GM21423 (cell line): ENCODE data around the gene PODXL2.

Source experiments
- ATAC-seq: cut with Tn5 transposase; IDR thresholded peaks from one replicate; pipeline ENCODE4 v1.9.1; 2021; ENCODE audit warnings: mild to moderate bottlenecking, moderate library complexity; ENCODE audit not compliant: unreplicated experiment

The PODXL2 gene

DNA sequence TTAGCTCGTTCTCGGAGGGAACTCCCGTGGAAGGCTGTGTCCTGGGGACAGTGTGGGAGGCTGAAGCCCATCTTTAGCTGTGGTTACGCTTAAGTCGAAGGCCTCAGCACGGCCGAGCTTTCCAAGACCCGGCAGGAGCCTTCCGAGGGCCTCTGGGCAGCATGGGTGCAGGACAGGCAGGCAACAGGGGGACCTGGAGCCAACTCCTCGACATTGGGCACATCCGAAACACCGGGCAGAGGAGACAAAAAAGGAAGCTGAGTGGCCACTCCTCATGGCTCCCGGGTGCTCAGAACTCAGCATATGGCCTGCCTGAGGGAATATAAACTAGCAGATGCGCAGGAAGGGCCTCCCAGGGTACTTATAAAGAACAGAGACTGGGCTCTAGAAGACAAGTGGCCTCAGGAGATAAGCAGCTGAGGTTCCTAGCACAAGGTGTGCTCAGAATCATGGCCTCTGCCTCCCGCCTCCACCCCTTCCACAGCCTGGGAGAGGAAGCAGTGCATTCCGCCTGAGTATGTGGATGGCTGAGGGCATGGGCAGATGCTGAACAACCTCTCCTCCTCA is 77.9 kb downstream of the PODXL2 start:
- no peak for ATAC-seq

DNA sequence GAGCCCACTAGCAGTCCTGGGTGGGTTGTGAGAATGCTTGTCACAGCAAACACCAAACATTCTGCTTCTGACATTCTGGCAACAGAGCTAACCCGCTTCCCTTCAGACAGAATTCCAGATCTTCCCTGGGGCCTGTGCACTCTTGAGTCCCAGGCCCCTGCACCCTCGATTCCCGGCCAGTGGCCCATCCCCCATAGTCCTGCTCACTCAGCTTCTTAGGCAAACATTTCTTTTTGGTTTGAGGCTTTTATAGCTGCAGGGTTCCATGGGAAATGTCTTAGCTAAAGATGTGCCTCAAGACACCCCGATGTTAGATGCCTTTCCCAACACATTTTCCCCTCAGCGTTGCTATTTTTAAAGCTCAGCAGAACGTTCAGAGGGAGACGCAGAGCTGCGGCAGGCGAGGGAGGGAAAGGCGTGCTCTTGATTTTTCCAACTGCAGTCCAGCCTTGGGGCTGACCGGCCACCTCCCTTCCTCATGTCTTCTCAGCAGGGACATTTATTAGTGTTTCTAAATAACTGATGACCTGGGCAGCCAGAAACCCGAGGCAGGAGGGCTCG is 78.9 kb downstream of the PODXL2 start:
- no peak for ATAC-seq

DNA sequence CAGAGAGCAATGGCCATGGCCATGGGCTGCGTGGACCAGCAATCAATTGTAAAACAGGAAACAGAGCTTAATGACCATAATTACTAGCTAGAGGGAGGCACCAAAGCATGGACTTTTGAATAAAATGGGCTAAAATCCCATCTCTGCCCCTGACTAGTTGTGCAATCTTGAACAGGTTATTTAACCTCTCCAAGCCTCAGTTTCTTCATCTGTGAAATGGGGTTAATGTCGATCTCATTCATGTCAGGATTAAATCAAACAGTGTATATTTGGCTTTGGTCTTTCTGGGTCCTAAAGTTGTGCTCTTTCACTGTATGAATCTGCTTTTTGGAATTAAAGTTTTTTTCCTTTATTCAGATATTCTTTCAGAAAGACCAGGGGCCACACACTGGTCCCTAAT is 79.9 kb downstream of the PODXL2 start:
- ATAC-seq: no peak

DNA sequence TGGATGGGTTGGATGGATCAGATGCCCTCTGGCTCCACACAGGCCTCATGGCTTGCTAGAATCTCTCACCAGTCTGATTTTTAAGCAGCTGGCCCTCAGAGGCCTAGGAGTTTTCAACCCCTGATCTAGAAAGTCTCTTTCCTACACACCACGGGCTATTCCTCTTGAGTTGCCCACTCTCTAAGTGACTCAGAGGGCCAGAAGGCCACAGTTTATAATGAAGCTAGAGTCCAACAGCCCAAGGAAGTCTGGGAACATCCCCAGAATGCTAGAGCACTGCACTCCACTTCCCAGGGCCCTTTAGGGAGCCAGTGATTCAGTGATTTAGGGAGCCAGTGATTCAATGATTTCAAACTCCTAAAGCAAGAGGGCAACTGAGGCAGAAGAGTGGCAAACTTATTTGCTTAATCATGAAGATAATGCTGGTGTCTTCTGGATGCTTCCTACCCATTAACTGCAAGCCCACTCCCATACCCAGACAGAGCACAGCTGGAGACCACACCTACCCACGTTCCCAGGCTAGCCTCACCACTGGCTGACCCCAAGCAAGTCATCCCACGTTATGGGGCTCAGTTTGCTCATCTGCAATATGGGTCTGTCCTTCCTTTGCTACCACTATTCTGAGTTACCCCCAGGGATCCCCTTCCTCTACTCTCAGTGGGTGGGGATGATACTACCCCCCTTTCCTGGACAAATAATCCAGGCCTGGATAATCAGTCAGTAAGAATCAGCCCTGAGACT is 80.5 kb downstream of the PODXL2 start:
- ATAC-seq: no peak

DNA sequence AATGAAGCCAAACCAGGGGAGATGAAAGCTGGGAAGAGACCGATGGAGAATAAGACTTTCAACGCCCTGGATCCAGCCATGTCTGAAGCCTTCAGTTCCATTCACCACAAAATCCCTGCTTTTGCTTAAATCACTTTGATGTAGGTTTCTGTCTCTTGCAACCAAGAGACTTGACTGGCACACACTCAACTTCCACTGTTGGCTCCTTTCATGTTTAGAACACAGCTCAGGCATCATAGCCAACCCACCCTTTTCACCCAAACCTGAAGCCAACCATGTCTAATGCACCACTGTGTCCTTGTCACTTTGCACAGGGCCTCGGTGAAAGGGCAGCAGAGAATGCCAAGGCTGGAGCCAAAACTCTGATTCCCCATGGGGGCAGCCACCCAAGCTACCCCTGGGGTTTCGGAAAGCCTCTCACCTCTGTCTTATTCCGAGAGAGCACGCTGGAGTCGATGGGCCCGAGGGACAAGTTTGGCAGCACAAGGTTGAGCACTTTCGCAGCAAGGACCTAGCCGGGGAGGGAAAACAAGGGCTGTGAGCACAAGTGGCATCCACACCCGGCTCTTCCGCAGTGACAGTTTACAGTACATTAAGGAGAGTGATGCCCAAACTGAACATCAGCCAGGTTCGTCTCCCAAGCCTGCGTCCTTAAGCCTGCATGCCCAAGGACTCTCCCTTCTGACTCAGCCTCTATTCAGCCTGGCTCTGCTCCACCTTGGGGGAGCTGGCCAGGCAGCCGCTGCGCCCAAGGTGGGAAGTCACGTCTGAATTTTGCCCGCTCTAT is 81.4 kb downstream of the PODXL2 start:
- ATAC-seq: no peak

DNA sequence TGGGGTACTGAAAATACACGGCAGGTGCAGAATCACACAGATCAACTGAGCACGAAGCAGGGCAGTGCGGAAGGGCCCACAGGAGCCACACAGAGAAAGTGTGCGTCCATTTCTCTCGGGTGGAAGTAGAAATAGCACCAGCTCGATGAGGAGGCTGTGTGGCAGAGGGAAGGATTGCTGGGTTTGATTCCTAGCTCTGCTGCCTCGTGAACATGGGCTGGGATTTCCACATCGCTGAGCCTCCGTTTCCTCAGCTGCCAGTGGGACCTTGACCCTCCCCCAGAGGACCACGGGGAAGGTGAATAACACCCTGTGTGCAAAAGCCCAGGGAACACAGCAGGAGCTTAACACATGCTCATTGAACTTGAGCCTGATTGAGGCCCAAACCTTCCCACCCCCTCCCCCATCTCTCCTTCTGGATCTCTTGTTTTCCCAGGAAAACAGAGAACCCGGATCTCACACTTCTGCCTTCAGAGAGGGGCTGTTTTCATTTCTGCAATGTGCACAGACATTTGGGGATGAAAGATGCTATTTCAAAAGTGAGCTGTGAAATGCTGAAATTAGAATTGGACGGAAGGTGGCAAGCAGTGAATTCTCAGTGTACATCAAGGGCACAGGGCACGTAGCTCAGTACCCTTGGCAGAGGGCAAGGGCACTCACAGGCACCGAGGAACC is 82.2 kb downstream of the PODXL2 start:
- ATAC-seq: no peak

DNA sequence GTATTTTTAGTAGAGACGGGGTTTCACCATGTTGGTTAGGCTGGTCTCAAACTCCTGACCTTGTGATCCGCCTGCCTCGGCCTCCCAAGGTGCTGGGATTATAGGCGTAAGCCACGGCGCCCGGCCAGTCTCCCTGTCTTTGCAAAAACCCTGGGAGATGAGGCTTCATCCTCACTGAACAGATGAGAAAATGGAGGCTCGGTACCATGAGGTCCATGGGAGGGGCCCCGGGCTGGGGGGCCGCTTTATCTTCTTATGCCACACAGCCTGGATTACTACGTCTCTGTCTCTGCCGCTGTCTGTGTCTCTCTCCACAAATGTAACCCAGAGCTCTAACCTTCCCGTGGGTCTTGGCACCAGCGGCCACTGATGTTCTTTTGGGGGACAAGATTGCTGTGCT is 82.9 kb downstream of the PODXL2 start:
- no peak for ATAC-seq

DNA sequence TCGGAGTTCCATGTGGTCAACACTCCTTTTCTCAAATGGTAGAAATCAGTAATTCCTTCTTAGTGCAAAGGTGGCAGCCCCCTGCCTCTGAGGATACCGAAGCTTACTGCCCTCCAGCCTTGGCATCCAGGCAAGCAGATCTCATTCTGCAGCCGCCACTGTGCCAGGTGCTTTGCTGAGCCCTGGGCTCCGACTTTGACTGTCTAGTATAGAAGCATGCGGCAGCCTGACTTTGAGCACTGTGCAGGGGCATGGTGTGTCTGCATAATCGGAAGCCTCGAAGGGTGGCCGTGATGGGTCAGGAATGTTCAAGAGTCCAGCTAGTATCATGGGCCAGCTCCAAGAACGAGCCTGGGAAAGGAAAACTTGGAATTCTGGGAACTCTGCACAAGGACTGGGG is 83.5 kb downstream of the PODXL2 start:
- no peak for ATAC-seq

DNA sequence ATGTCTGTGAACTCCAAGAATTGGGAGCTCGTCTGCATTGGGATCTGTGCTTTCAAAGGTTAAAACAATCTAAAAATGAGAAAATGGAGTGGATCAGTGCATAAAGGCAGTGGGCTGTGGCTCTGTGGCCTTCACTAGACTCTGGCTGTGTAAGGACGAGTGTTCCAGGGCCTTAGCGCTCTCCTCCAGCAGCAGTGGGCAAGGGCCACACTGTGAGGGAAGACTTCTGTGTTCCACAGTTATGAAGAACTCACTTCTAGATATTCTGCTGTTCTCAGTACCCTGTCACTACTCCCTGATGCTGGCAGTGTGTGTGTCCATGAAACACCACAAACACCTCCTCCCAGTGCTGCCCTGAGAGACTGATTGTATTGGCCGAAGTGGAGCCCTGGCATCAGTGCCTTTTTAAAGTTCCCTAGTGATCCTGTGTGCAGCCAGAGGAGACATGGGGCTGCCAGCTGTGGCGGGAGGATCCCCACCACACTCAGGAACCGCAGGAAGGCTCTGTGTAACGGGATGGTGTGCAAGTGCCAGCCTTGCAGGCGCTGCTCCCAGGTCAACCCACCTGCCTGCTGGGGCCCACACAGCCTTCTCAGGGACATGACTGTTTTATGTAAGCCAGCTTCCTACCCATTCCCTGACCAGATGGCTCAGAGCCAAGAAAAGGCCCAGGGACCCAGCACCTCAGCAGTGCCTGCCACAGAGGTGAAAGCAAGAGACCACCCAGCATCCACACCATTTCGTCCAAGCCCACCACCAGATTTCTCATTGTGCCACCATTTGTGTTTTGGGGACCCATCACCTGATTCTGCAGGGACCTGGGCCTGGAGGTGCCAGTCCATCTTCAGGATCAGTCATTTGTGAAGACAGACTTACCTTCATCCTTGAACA is 84.1 kb downstream of the PODXL2 start:
- no peak for ATAC-seq

DNA sequence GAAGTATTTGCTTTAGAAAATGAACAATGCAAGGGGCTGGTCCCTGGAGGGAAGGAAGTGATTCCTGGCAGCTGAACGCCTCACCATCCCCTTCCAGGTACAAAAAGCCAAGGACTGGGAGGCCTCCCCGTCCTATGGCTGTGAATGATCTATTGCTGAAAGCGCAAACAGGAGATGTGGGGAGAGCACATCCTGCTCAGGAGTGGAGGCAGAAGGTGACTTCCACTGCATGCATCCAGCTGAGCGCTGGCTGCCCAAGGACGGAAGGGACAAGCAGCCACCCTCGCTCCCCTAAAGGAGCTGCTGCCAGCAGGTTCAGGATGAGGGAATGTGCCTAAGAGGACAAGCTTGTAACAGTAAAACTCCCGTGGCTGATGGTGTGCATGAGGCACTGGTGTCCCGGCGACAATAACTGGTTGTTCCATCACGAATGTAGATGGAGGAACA is 85.2 kb downstream of the PODXL2 start:
- ATAC-seq: no peak

DNA sequence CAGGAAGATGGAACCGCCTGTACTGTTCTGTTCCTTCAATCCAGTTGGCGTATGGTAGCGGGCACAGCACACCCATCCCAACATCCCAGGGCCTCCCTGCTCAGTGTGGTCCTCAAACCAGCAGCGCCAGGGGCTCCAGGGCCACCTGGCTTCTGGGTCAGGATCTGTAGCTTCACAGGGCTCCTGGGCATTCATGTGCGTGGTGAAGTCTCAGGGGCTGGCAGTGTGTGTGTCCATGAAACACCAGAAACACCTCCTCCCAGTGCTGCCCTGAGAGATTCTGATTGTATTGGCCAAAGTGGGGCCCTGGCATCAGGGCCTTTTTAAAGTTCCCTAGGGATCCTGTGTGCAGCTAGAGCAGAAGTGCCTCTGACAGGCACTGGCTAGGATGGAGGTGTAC is 85.9 kb downstream of the PODXL2 start:
- ATAC-seq: no peak

DNA sequence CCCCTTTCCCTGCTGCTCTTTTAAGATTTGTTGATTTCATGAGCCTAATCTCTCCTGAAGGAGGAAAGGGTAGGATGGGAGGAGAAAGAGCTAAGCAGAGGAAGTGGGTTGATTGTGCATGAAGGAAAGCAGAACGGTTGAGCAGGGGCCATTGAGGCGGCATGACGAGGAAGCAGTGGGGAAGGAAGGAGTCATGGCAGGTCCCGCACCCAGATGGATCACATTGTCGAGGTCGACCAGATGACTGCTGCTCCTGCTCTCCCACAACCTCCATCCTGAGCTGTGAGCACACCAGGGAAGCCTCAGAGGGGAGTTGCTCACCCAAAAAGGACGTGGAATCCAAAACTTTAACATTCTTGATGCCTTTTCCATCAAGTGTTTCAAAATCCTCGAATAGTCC is 86.5 kb downstream of the PODXL2 start:
- ATAC-seq: no peak

DNA sequence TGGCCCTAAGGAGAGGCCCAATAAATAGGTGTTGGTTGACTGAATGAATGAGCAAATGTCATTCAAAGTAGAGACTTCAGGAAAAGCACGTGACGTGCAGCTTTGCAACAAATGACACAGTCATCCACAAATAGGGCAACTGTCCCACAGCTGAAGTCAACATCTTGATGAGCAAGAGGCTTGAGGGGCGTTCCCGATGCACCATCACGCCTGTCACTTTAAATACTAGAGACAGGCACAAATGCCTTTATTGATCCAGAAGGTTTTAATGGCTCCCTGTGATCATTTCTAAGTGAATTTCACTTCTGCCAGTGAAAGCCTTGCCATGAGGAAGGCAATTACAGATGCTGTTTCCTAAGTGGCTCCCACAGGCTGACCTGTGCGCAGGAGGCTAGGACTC is 87.4 kb downstream of the PODXL2 start:
- no peak for ATAC-seq

DNA sequence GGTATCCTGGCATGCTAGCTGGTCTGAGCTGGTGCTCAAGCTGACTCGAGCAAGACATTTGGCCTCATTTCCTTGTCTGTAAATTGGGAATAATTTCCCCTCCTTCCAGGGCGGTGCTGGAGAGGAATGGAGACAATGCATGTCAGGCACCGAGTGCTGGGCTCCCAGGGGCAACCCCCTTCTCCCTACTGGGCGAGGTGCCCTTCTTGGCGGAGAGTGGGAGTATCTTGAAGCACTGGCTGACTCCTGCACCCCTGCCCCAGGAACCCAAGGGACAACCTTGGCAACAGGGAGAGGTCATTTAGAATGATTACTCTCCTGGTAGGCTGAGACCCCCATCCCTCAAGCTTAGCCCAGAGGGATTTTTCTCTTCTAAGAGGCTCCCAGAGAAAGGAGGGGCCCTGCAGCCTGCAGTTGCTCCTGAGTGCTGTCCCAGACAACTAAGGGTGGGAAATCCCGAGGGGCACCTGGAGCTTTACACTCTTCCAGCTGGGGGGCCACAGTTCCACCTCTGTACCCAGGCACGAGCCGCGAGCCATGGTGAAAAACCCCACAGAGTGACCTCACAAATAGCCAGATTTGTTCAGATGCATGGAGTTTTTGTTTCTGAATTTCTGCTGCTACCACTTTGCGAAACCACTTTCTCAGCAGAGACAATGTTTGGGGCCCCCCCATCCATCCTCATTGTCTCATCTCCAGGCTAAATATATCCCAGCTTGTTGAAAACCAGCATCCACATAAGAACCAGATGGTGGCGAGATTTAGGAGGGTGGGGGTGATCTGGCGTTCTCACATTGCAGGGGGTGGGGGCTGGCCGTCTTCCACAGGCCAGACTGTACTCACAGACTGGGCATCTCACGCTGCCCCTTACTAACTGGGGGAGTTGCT is 88.6 kb downstream of the PODXL2 start:
- no peak for ATAC-seq

DNA sequence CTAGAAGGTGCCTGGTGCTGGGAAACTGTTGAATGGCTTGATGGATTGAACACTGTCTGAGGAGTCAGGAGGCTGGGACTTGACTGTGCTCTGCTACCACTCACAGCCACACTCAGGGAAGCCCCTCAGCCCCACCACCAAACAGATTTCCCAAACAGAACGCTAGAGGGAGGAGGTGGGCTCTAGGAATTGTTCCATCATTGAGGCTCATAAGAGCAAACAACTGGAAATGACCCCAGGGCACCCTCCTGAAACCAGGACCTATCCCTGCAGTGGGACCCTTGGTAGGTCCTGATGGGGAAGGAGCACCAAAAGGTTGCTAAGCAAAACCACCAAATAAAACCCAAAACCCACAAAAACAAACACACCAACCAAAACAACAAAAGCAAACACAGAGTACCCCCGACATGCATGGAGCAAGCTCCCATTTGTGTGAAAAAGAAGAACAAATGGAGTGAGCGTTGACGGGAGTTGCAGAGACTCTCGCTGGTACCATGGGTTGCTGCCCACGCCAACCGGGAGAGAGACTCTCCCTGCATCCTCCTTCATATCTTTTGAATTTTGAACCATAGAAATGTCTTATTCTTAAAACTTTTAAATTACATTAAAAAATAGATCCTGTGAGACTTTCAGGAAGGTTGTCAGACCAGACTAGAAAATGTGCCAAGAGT is 89.4 kb downstream of the PODXL2 start:
- no peak for ATAC-seq

DNA sequence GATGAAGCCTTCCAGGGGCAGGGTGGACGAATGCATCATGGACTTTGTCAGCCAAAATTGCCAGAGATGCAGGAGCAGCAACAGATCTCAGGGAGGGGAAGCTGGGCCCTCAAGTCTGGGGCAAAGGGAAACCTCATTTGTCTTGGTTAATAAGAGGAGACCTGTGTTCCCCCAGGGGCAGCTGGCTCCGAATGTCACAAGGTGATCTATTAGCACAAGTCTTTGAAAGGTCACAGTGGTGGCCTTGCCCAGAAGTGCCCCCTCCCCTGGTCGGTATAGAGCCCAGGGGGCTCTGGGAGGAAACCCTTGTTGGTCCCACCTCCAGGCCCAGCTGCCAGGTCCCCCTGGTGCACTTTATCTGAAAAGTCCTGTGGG is 89.9 kb downstream of the PODXL2 start:
- ATAC-seq: no peak

DNA sequence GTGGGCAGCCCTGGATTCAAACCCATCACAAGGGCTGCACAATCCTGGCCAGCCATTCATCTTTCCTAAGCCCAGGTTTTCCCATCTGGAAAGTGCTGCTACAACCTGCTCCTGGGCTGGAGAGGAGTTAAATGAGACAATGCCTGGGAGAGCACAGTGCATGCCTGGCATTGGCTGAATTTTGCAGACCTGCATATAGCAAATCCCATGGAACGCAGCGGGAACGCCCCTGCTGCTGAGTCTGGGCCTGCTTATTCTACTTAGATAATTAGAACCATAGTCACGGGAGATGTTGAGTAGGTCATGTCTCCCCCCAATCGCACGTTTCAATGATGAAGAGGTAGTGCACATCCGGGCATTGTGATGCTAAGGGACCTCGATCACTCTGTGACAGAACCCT is 90.4 kb downstream of the PODXL2 start:
- ATAC-seq: no peak

DNA sequence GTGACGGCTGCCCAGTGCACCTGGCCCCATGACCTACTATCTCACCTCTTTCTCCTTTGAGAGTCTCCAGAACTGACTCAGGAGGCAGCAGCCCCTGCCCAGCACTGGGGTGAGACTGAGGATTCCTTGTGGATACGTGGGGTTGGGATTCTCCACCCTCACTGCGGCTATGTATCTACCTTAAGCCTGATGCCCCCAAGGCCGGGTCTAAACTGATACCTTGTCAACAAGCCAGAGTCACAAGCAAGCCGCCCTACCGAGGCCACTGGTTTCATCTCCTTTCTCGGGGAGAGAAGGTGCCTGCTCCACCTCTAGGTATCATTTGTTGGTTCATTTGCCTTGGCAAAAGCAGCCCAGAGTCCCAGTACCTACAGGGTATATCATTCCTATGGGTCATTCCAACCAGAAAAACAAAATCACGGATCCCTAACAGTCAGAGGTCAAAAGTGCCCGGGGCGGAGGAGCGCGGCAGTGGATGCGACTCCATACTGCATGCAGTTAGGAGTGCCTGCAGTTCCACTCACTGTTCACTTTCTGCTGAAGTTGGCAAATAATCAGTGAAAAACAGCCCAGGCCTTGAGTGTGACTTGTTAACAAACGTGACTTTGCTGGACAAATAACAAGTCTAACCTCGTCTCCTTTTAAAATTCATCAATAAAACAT is 91.3 kb downstream of the PODXL2 start:
- ATAC-seq: no peak
